ENCODE measurements around the gene TXNDC2.
"Not testable (repeated sequence)": the region's sequence is repeated elsewhere in the genome, so short reads cannot be mapped to it uniquely, and the experiment has no call there.

TXNDC2 gene

GRCh38 chr18:9885170-9886004 lies at the start of gene TXNDC2:
TSS of gene TXNDC2 (plus strand) at chr18:9885973. CDS start at chr18:9886681, 708 bp downstream.
- no peak for DNase-seq

GRCh38 chr18:9838144-9838877 lies 47.5 kb upstream of the TXNDC2 start:
- no peak for DNase-seq

- no peak for DNase-seq
These were observed 46.6 kb upstream of the TXNDC2 start for GRCh38 chr18:9839211-9839610.

- DNase-seq = no peak
These were observed 45.9 kb upstream of the TXNDC2 start for GRCh38 chr18:9839853-9840252.

- DNase-seq = no peak
These were observed 44.0 kb upstream of the TXNDC2 start for GRCh38 chr18:9841752-9842151.

- DNase-seq = no peak
These were observed 43.3 kb upstream of the TXNDC2 start for GRCh38 chr18:9842448-9842847.

GRCh38 chr18:9845256-9845655 lies 40.5 kb upstream of the TXNDC2 start:
- DNase-seq = no peak

- no peak for DNase-seq
These were observed 39.4 kb upstream of the TXNDC2 start for GRCh38 chr18:9846162-9846925.

- no peak for DNase-seq
These were observed 37.4 kb upstream of the TXNDC2 start for GRCh38 chr18:9848170-9848879.

GRCh38 chr18:9849407-9850283 lies 36.1 kb upstream of the TXNDC2 start:
- no peak for DNase-seq

GRCh38 chr18:9850309-9850708 lies 35.5 kb upstream of the TXNDC2 start:
- no peak for DNase-seq

- DNase-seq = no peak
These were observed 34.3 kb upstream of the TXNDC2 start for GRCh38 chr18:9851511-9851910.

- DNase-seq = no peak
These were observed 33.3 kb upstream of the TXNDC2 start for GRCh38 chr18:9852266-9853081.

GRCh38 chr18:9854801-9855676 lies 30.7 kb upstream of the TXNDC2 start:
- DNase-seq = no peak

- DNase-seq = no peak
These were observed 30.1 kb upstream of the TXNDC2 start for GRCh38 chr18:9855681-9856080.

- no peak for DNase-seq
These were observed 29.7 kb upstream of the TXNDC2 start for GRCh38 chr18:9856092-9856491.

GRCh38 chr18:9857479-9857998 lies 28.2 kb upstream of the TXNDC2 start:
- not testable (repeated sequence) for DNase-seq

GRCh38 chr18:9858642-9859041 lies 27.1 kb upstream of the TXNDC2 start:
- no peak for DNase-seq

GRCh38 chr18:9859232-9859631 lies 26.5 kb upstream of the TXNDC2 start:
- DNase-seq = no peak

GRCh38 chr18:9860682-9861081 lies 25.1 kb upstream of the TXNDC2 start:
- no peak for DNase-seq
